Activated CD4-positive, alpha-beta memory T cell treated with anti-CD3 and anti-CD28 coated beads for 36 hours (primary cell): ENCODE measurements around the gene TVP23B. TPM values are rescaled to one million over a fixed set of nuclear protein-coding genes. Genes with fewer than 3 reads are reported as not detected.
A peak's percentile ranks its signal among the peaks of the same experiment; 100 is the strongest.
"Not testable (repeated sequence)": the region's sequence is repeated elsewhere in the genome, so short reads cannot be mapped to it uniquely, and the experiment has no call there.

Source experiments
- CTCF ChIA-PET: fragments of 350-600 bp; sonication (Branson Sonifier 250); formaldehyde crosslinking; loops from one replicate; lab custom pipeline; 2021; ENCODE audit warnings: antibody characterized with exemption, inconsistent platforms; lab: Charles Lee
- POLR2A ChIA-PET: fragments of 350-600 bp; sonication (Branson Sonifier 250); formaldehyde crosslinking; loops from one replicate; lab custom pipeline; 2021; ENCODE audit warnings: antibody characterized with exemption; lab: Charles Lee
- DNase-seq: peaks from one replicate; pipeline ENCODE4 v3.0.0-alpha.2; 2020
- H3K27ac Mint-ChIP-seq: one replicate; pipeline ENCODE4 v1.8.0; 2021; ENCODE audit warnings: mixed read lengths
- H3K27me3 Mint-ChIP-seq: one replicate; pipeline ENCODE4 v1.8.0; 2021; ENCODE audit warnings: mixed read lengths
- H3K36me3 Mint-ChIP-seq: one replicate; pipeline ENCODE4 v1.8.0; 2021; ENCODE audit warnings: mixed read lengths
- H3K4me1 Mint-ChIP-seq: one replicate; pipeline ENCODE4 v1.8.0; 2021; ENCODE audit warnings: low read depth, mixed read lengths
- H3K4me3 Mint-ChIP-seq: one replicate; pipeline ENCODE4 v1.8.0; 2021; ENCODE audit warnings: mild to moderate bottlenecking, mixed read lengths
- H3K9me3 Mint-ChIP-seq: one replicate; pipeline ENCODE4 v1.8.0; 2021; ENCODE audit warnings: mixed read lengths
- intact Hi-C: fragments of 100-400 bp; cut with micrococcal nuclease; formaldehyde crosslinking; loops from one replicate; pipeline ENCODE4 v1.15.1; 2023
- total RNA-seq, 2 experiments: library from RNA; stranded (reverse); gene quantifications; one replicate each; pipeline ENCODE4 v1.2.3, GENCODE V29; 2021

Gene TVP23B
- total RNA-seq, 2 experiments from 2014 or later, result 30.6 to 34.1 TPM

DNA sequence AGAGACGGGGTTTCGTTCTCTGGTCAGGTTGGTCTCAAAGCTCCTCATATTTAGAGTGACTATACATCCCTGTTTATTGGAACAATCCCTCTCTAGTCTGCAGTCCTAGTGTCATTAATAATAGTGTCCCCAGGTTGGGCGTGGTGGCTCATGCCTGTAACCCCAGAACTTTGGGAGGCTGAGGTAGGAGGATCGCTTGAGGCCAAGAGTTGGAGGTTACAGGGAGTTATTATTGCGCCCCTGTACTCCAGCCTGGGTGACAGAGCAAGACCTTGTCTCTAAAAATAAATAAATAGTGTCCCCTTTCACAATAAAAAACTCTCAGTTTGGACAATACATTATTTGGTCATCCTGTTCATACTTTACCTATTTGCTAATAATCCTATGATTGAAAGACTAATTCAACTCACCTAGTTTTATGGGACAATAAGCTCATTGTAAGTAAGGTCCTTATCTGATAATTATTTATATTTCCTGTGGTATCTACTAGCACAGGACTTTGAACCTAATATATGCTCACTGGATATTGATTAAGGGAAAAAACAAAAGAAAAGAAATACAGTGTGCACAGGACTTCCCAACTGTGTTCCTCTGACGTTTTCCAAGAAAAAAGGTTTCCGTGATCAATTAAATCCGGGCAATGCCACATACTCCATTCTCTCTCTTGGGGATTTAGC, 23.5 kb upstream of the TVP23B start:
- H3K36me3 Mint-ChIP-seq, result not testable (repeated sequence)

DNA sequence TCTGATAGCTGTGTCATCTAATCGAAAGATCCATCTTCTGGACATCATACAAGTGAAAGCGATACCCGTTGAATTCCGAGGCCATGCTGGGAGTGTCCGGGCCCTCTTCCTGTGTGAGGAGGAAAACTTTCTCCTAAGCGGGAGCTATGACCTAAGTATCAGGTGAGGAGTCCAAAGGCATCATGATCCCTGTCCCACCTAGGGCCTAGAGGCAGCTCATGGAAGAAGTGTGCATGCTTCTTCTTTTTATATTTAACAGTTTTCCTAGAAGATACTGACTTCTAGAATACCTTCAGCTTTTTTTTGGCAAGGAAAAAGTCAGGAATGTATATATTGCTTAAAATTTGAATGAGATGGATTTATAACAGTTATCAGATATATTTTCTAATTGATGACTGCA, 22.6 kb upstream of the TVP23B start:
- H3K4me3 Mint-ChIP-seq, CTCF ChIA-PET, H3K27ac Mint-ChIP-seq, DNase-seq, H3K9me3 Mint-ChIP-seq, POLR2A ChIA-PET, H3K36me3 Mint-ChIP-seq, intact Hi-C loops, H3K4me1 Mint-ChIP-seq, H3K27me3 Mint-ChIP-seq: not testable (repeated sequence)

More for the DNA sequence above, 23.5 kb upstream of the TVP23B start:
- H3K9me3 Mint-ChIP-seq, intact Hi-C loops, DNase-seq, POLR2A ChIA-PET, H3K27me3 Mint-ChIP-seq, H3K4me1 Mint-ChIP-seq, CTCF ChIA-PET, H3K27ac Mint-ChIP-seq, H3K4me3 Mint-ChIP-seq: not testable (repeated sequence)

DNA sequence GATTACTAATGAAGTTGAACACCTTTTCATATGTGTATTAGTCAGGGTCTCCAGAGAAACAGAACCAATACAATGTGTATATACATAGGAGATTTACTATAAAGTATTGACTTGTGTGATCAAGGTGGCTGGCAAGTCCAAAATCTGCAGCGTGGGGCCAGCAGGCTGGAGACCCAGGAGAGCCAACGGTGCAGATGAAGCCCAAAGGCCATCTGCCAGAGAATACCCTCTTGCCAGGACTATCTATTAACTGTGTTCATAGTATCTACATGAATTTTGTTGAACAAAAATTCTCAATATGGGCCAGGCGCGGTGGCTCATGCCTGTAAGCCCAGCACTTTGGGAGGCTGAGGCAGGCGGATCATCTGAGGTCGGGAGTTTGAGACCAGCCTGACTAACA, 20.8 kb upstream of the TVP23B start:
- H3K4me3 Mint-ChIP-seq, CTCF ChIA-PET, intact Hi-C loops, POLR2A ChIA-PET, H3K27ac Mint-ChIP-seq, H3K27me3 Mint-ChIP-seq, DNase-seq, H3K4me1 Mint-ChIP-seq, H3K36me3 Mint-ChIP-seq, H3K9me3 Mint-ChIP-seq: not testable (repeated sequence)

DNA sequence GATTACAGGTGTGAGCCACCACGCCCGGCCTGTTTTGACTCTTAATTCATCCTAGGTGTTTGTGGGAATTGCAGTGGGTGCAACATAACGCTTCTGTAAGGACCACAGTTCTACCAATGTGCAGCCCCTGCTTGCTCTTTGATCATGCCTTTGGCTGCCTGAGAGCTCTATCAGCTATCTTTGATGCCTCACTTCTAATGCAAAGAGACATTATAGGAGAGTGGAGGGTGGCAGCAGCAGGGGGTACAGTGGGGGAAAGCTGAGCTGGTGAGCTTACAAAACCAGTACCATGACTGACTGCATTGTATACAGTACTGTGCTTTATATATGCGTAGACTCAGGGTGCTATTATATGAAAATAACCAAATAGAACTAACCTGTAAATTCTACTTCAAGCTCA, 10.4 kb upstream of the TVP23B start:
- H3K27ac Mint-ChIP-seq, CTCF ChIA-PET, H3K4me3 Mint-ChIP-seq, H3K36me3 Mint-ChIP-seq, H3K27me3 Mint-ChIP-seq, DNase-seq, H3K4me1 Mint-ChIP-seq, H3K9me3 Mint-ChIP-seq, POLR2A ChIA-PET, intact Hi-C loops: not testable (repeated sequence)

DNA sequence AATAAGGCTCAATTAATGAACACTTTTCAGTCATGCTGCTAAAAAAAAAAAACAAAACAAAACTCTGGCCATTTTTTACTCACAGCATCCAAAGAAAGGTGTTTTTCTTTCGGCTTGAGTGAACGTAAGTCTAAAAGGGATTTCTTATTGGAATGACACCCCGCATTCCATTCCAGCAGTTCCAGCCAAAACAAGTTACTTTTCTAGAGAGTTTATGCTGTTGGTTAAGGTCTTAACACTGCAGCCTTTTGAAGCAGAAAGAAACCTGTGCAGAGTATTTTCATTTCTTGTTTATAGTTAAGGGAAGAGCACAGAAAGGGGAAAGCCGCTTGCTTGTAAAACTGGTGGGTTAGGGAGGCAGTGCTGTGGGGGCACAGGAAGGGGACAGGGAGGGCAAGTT, 9.9 kb upstream of the TVP23B start:
- H3K27ac Mint-ChIP-seq, H3K4me3 Mint-ChIP-seq, H3K36me3 Mint-ChIP-seq, H3K9me3 Mint-ChIP-seq, H3K4me1 Mint-ChIP-seq, POLR2A ChIA-PET, intact Hi-C loops, H3K27me3 Mint-ChIP-seq, CTCF ChIA-PET, DNase-seq: not testable (repeated sequence)

DNA sequence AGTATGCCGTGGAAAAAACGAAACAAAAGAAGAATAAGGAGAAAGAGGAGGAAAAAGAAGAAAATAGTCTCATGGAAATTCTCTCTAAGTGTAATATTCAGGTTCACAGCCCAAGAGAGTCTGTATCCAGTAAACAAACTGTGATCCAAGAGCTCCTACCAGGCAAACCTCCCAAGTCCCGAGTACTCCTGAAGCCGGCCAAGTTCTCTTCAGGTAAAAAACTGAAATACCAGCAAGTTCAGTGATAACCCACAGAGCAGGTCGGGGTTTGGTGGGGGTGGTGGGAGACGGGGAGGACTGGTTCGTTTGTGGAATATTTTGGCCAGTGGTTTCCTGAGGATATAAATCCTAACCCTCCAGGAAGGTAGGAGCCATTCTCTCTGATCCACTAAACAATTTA, 8.5 kb upstream of the TVP23B start:
- Mint-ChIP-seq H3K36me3 (no peaks in the 10 kb centered on the region), H3K4me3 (no peak overlapping the region), H3K9me3 (no peaks in the 10 kb centered on the region), H3K27ac (no peak overlapping the region), H3K4me1 (no peaks in the 10 kb centered on the region), H3K27me3 (no peaks in the 10 kb centered on the region)
- POLR2A ChIA-PET, result no interaction called here
- DNase-seq, result no peak
- CTCF ChIA-PET, result no interaction called here
- intact Hi-C loops, result no loop called here

DNA sequence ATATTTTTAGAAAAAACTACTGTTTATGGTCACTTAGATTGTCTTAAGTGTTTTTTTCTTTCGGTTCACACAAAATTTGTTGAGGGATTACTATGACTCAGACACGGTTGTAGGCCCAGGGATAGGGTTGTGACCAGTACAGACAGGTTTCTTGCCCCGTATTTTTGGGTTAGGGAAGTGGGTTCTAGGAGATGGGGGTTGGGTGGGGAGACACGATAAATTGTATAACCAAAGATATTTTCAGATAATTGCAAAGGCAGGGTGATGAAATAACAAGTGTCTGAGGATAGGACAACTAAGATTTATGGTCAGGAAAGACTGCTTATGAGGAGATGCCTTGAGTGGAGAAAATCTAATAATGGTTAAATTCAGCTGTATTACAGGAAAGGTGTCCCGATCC, 822 bp downstream of the TVP23B start:
- POLR2A ChIA-PET, H3K27me3 Mint-ChIP-seq, H3K9me3 Mint-ChIP-seq, CTCF ChIA-PET, H3K36me3 Mint-ChIP-seq: not testable (repeated sequence)
- Mint-ChIP-seq H3K27ac (peak overlapping the region; percentile 65), H3K4me3 (peak overlapping the region; percentile 74), H3K4me1 (peaks cover 20% of the 10 kb centered on the region)
- intact Hi-C loops, result loop anchor here (10.0 kb wide), 1 partner anchor 467 kb away; the partner anchor contains the start of genes SMCR8 and TOP3A
- peak; percentile 12 for DNase-seq

DNA sequence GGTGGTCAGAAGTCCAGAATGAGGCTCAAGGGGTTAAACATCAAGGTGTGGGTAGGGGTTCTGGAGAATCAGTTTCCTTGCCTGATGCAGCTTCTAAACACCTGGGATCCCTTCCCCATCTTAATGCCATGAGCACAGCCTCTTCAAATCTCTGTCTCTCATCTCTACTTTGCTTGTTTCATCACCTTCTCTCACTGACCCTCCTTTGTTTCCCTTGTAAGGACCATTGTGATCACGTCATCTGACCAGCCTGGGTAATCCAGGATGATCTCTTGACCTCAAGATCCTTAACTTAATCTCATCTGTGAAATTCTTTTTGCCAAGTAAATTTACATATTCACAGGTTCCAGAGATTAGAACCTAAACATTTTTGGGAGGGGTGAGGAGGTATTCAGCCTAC, 5.0 kb downstream of the TVP23B start:
- intact Hi-C loops, result loop anchor here (10.0 kb wide), 1 partner anchor 471 kb away; the partner anchor contains the start of genes SMCR8 and TOP3A
- POLR2A ChIA-PET, result interaction anchor here (0.7 kb wide), 1 partner anchor 220 kb away, joined by 4 read pairs; no protein-coding TSS in a partner anchor
- peaks cover 24% of the 10 kb centered on the region for H3K4me1 Mint-ChIP-seq
- H3K9me3 Mint-ChIP-seq, H3K36me3 Mint-ChIP-seq, H3K27me3 Mint-ChIP-seq, DNase-seq, H3K27ac Mint-ChIP-seq, H3K4me3 Mint-ChIP-seq, CTCF ChIA-PET: not testable (repeated sequence)

DNA sequence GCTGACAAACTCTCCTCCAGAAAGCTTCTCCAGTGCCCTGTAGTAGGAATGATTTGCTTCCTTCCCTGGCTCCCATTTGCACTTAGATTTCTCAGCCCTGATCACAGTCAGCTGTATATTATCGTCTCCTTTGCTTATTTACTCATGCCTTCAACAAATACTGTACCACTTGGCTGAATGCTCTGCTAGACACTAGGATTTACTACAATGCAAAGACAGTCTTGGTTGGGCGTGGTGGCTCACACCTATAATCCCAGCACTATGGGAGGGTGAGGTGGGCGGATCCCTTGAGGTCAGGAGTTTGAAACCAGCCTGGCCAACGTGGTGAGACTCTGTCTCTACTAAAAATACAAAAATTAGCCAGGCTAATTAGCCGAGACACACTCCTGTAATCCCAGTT, 5.9 kb downstream of the TVP23B start:
- H3K27ac Mint-ChIP-seq, CTCF ChIA-PET, H3K4me3 Mint-ChIP-seq, H3K27me3 Mint-ChIP-seq, H3K9me3 Mint-ChIP-seq, DNase-seq, POLR2A ChIA-PET: not testable (repeated sequence)
- intact Hi-C loops, result loop anchor here (10.0 kb wide), 1 partner anchor 472 kb away; the partner anchor contains the start of genes SMCR8 and TOP3A
- Mint-ChIP-seq H3K36me3 (peaks cover 11% of the 10 kb centered on the region), H3K4me1 (peaks cover 24% of the 10 kb centered on the region)

DNA sequence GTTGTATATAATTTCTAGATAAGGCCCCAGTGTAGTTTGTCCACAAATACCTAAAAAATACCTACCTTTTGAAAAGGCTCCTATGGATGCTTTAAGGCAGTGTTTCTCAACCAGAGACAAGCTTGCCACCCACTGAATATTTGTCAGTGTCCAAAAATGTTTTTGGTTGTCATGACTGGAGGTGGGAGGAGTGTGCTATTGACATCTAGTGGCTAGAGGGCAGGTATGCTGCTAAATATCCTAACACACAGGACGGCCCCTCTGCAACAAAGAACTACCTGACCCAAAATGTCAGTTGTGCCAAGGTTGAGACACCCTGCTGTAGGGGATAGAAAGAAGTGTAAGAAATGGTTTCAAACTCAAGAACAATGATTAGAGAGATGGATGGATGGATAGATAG, 10.4 kb downstream of the TVP23B start:
- H3K4me1 Mint-ChIP-seq, result peaks cover 12% of the 10 kb centered on the region
- CTCF ChIA-PET, intact Hi-C loops, DNase-seq, H3K27ac Mint-ChIP-seq, H3K4me3 Mint-ChIP-seq, H3K9me3 Mint-ChIP-seq, POLR2A ChIA-PET, H3K36me3 Mint-ChIP-seq, H3K27me3 Mint-ChIP-seq: not testable (repeated sequence)

DNA sequence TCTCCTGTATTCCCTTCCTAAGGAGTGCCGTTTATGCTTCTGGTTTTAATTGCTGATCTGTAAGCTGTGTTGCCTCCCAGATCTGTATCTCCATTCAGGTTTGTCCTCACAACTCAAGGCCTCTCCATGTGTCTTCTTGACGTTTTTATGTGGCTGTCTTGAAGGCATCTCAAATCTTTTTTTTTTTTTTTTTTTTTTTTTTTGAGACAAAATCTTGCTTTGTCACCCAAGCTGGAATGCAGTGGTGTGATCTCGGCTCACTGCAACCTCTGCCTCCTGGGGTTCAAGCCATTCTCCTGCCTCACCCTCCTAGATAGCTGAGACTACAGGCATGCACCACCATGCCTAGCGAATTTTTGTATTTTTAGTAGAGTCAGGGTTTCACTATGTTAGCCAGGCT, 13.9 kb downstream of the TVP23B start:
- H3K4me1 Mint-ChIP-seq, POLR2A ChIA-PET, H3K9me3 Mint-ChIP-seq, H3K27ac Mint-ChIP-seq, H3K4me3 Mint-ChIP-seq, H3K27me3 Mint-ChIP-seq, H3K36me3 Mint-ChIP-seq, DNase-seq, CTCF ChIA-PET, intact Hi-C loops: not testable (repeated sequence)

DNA sequence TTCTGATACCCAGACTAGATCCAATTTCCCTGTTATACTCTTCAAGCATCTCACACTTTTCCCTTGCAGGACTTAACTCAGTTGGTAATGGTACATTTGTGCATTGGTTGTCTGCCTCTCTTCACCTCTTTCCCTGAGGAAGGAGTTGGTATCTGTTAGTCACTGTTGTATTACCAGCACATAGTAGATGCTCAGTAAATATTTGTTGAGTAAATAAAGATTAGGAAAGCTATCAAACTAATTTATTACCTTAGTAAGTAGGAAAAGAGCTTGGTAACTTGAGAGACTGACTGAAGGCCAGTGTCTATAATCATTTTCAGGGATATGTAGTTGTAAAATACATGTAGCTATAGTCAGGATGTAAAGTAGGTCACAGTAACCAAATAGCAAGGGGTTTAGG, 15.9 kb downstream of the TVP23B start:
- H3K4me3 Mint-ChIP-seq, CTCF ChIA-PET, H3K27me3 Mint-ChIP-seq, intact Hi-C loops, H3K4me1 Mint-ChIP-seq, POLR2A ChIA-PET, DNase-seq, H3K9me3 Mint-ChIP-seq, H3K27ac Mint-ChIP-seq: not testable (repeated sequence)
- peaks cover 12% of the 10 kb centered on the region for H3K36me3 Mint-ChIP-seq
